KMS-11 (cell line): ENCODE data around the gene PARVB.

Experiments
- H2AFZ ChIP-seq: fragments of 200-600 bp; sonication (generic); 2 replicates; pipeline ENCODE4 v1.6.1; 2016; ENCODE audit warnings: antibody characterized with exemption, mixed run types, low read depth
- H3K27ac ChIP-seq: fragments of 200-600 bp; sonication (generic); 2 replicates; pipeline ENCODE4 v1.6.1; 2016; ENCODE audit warnings: mild to moderate bottlenecking, mixed run types
- H3K27me3 ChIP-seq: fragments of 200-600 bp; sonication (generic); 2 replicates; pipeline ENCODE4 v1.6.1; 2017; ENCODE audit warnings: mild to moderate bottlenecking, low read depth, mixed run types, moderate library complexity; ENCODE audit not compliant: insufficient read depth
- H3K36me3 ChIP-seq: fragments of 200-600 bp; sonication (generic); 2 replicates; pipeline ENCODE4 v1.6.1; 2017; ENCODE audit warnings: mild to moderate bottlenecking, mixed run types; ENCODE audit not compliant: insufficient read depth
- H3K4me1 ChIP-seq: fragments of 200-600 bp; sonication (generic); 2 replicates; pipeline ENCODE4 v1.6.1; 2016; ENCODE audit warnings: mild to moderate bottlenecking, low read depth, mixed run types; ENCODE audit not compliant: poor library complexity, severe bottlenecking
- H3K4me2 ChIP-seq: fragments of 200-600 bp; sonication (generic); 2 replicates; pipeline ENCODE4 v1.7.0; 2016; ENCODE audit warnings: mild to moderate bottlenecking, mixed run types
- H3K4me3 ChIP-seq: fragments of 200-600 bp; sonication (generic); IDR thresholded peaks from 2 replicates; pipeline ENCODE4 v1.6.1; 2017; ENCODE audit warnings: low read depth, low read length, mixed read lengths; ENCODE audit not compliant: insufficient read depth
- H3K79me2 ChIP-seq: fragments of 200-600 bp; sonication (generic); 2 replicates; pipeline ENCODE4 v1.6.1; 2016; ENCODE audit warnings: low read depth, mixed run types; ENCODE audit not compliant: insufficient read depth
- H3K9ac ChIP-seq: fragments of 200-600 bp; sonication (generic); 2 replicates; pipeline ENCODE4 v1.6.1; 2016; ENCODE audit warnings: mild to moderate bottlenecking, mixed run types
- H4K20me1 ChIP-seq: fragments of 200-600 bp; sonication (generic); 2 replicates; pipeline ENCODE4 v1.6.1; 2016; ENCODE audit warnings: mild to moderate bottlenecking, mixed run types; ENCODE audit not compliant: insufficient read depth
- TF ChIP-seq, protein P1 (sequence below): fragments of 200-600 bp; sonication (generic); conservative IDR thresholded peaks from 2 replicates; pipeline ENCODE4 v1.6.1; 2017; ENCODE audit warnings: low read depth, mild to moderate bottlenecking, antibody characterized with exemption, low read length, moderate library complexity, mixed read lengths

PARVB gene

DNA sequence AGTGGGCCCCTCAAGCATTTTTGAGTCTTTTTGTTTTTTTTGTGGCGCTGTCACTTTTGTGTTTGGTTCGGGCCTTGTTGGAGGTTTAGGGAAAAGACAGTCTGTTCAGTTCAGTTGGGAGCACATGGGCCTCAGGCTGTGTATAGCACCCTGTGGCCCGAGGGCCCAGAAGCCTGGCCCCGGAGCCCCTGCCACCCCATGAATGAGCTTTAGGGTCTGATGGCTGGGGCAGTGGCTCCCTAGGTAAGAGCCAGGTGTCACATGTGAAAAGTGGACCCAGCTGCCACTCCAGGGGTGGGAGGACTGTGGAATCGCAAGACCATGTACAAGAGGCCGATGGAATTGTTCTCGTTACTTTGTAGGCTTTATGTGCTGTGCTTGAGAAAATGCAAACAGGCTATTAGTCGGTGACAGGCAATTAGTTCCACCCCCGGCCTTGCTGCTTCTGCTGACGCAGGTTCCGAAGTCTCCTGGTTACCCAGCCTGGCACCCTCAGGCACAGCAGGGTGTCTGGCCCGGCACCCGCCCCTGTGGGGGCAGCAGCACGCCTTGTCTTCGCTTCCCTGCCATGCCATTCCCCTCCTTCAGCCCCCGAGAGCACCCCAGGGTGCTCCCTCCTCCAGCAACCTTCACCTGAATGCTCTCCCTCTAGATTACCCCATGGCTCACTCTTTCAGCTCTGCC is 118.5 kb downstream of the PARVB start:
- Histone ChIP-seq H2AFZ (no peak overlapping the region), H3K4me3 (no peak overlapping the region), H3K27ac (no peak overlapping the region), H3K36me3 (no peaks in the 10 kb centered on the region), H3K9ac (no peak overlapping the region), H3K4me2 (no peak overlapping the region), H3K79me2 (no peaks in the 10 kb centered on the region), H3K4me1 (no peaks in the 10 kb centered on the region), H3K27me3 (no peaks in the 10 kb centered on the region), H4K20me1 (no peaks in the 10 kb centered on the region)
- TF ChIP-seq, protein P1, sequence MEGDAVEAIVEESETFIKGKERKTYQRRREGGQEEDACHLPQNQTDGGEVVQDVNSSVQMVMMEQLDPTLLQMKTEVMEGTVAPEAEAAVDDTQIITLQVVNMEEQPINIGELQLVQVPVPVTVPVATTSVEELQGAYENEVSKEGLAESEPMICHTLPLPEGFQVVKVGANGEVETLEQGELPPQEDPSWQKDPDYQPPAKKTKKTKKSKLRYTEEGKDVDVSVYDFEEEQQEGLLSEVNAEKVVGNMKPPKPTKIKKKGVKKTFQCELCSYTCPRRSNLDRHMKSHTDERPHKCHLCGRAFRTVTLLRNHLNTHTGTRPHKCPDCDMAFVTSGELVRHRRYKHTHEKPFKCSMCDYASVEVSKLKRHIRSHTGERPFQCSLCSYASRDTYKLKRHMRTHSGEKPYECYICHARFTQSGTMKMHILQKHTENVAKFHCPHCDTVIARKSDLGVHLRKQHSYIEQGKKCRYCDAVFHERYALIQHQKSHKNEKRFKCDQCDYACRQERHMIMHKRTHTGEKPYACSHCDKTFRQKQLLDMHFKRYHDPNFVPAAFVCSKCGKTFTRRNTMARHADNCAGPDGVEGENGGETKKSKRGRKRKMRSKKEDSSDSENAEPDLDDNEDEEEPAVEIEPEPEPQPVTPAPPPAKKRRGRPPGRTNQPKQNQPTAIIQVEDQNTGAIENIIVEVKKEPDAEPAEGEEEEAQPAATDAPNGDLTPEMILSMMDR = no peak

DNA sequence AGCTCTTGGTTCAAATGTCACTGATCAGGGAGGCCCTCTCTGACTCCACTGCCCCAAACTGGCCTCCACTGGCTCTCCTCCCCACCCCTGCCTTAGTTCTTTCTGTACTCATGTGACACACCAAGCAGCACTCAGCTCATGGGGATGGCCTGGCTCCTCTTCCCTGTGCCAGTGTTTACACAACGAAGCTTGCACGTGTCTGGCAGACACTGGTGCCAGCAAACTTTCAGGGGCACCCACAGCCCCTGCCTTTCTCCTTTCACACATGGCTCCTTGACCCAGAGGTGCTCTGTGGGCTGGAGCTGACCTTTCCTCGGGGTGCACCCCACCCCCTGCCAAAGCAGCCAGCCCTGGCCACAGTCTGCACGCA is 119.0 kb downstream of the PARVB start:
- H3K27me3 ChIP-seq = no peaks in the 10 kb centered on the region
- no peak overlapping the region for H3K27ac ChIP-seq
- no peaks in the 10 kb centered on the region for H3K79me2 ChIP-seq
- TF ChIP-seq, protein P1 = no peak
- H2AFZ ChIP-seq = no peak overlapping the region
- no peaks in the 10 kb centered on the region for H3K36me3 ChIP-seq
- no peak overlapping the region for H3K9ac ChIP-seq
- H3K4me2 ChIP-seq = no peak overlapping the region
- no peaks in the 10 kb centered on the region for H3K4me1 ChIP-seq
- no peak overlapping the region for H3K4me3 ChIP-seq
- H4K20me1 ChIP-seq = no peaks in the 10 kb centered on the region

DNA sequence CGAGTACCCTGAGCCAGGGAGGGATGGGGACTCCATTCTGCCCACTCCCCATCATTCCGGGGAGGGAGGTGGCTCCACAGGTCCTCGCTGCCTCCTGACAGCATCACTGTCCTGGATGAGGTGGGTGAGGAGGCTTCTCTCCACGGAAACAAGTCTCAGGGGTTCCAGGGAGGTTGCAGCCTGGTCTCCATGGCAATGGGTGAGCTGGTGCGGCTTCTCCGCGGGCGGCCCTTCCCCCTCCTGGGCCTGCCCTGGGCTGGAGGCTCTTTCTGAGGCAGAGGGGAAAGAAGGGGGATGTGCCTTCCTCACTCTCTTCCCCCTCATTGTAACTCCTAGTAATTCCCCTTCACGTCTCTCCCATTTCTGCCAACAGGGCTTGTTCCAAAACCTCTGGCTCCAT is 119.5 kb downstream of the PARVB start:
- Histone ChIP-seq H3K4me1 (no peaks in the 10 kb centered on the region), H4K20me1 (no peaks in the 10 kb centered on the region), H3K9ac (no peak overlapping the region), H3K27ac (no peak overlapping the region), H3K4me3 (no peak overlapping the region), H3K36me3 (no peaks in the 10 kb centered on the region), H2AFZ (no peak overlapping the region), H3K27me3 (no peaks in the 10 kb centered on the region), H3K4me2 (no peak overlapping the region), H3K79me2 (no peaks in the 10 kb centered on the region)
- TF ChIP-seq, protein P1 = no peak

DNA sequence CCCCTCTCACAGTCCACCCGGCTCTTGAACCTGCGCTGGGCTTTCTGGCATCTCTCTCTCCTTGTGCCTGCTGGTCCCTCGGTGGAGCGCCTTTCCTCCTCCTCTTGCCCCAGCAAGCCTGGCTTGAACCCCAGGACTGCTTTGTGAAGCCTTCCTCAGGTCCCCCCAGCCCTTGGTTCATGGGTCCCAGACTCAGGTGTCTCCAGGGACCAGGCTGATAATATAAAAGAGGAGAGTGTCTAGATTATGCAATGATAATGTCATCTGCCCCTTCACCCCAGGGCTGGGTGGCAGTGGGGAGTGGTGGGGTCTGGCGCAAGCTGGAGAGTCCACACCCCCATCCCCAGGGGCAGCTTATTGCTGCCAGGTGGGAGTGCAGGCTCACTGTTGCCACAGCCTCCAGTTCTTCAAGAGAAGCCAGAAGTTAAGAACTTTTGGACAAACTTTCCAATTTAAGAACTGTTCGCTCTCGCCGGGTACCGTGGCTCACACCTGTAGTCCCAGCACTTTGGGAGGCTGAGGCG is 120.0 kb downstream of the PARVB start:
- H3K4me1 ChIP-seq = no peaks in the 10 kb centered on the region
- no peaks in the 10 kb centered on the region for H4K20me1 ChIP-seq
- H3K27ac ChIP-seq = no peak overlapping the region
- TF ChIP-seq, protein P1 = no peak
- no peaks in the 10 kb centered on the region for H3K79me2 ChIP-seq
- H3K4me2 ChIP-seq = no peak overlapping the region
- no peaks in the 10 kb centered on the region for H3K27me3 ChIP-seq
- H3K9ac ChIP-seq = no peak overlapping the region
- H3K4me3 ChIP-seq = no peak overlapping the region
- H3K36me3 ChIP-seq = no peaks in the 10 kb centered on the region
- H2AFZ ChIP-seq = no peak overlapping the region
